PC-9 (cell line): ENCODE measurements around the gene SLC6A6. TPM values are rescaled to one million over a fixed set of nuclear protein-coding genes. Genes with fewer than 3 reads are reported as not detected.

Source experiments
- BruUV-seq: library from RNA; stranded (reverse); fragments of 400-500 nt; replicated peaks from 2 replicates; lab custom pipeline; 2021; lab: Mats Ljungman, UMichigan
- CTCF ChIA-PET: fragments of 300-600 bp; sonication (Branson Sonifier 250); formaldehyde crosslinking; loops from one replicate; lab custom pipeline; 2022; ENCODE audit warnings: antibody characterized with exemption; lab: Charles Lee
- POLR2A ChIA-PET: fragments of 300-600 bp; sonication (Branson Sonifier 250); formaldehyde crosslinking; loops from one replicate; lab custom pipeline; 2022; ENCODE audit warnings: antibody characterized with exemption; ENCODE audit not compliant: unreplicated experiment; lab: Charles Lee
- DNase-seq, 2 experiments: peaks; one replicate each; pipeline versions ENCODE4 v3.0.0 to v3.0.0-alpha.2; 2015 to 2022; ENCODE audit warnings: mixed read lengths in 1 of 2
- H2AFZ ChIP-seq: fragments of 200-600 bp; sonication (generic); 2 replicates; pipeline ENCODE4 v1.8.1; 2017; ENCODE audit warnings: antibody characterized with exemption
- H3F3A ChIP-seq: fragments of 200-600 bp; sonication (generic); 2 replicates; pipeline ENCODE4 v1.8.1; 2017; ENCODE audit warnings: antibody characterized with exemption, mild to moderate bottlenecking, low read depth; ENCODE audit not compliant: insufficient read depth
- H3K27ac ChIP-seq: fragments of 200-600 bp; sonication (generic); 2 replicates; pipeline ENCODE4 v1.6.1; 2016; ENCODE audit warnings: mixed run types
- H3K27me3 ChIP-seq: fragments of 200-600 bp; sonication (generic); 2 replicates; pipeline ENCODE4 v1.6.1; 2016; ENCODE audit warnings: low read depth, mixed run types; ENCODE audit not compliant: insufficient read depth
- H3K36me3 ChIP-seq: fragments of 200-600 bp; sonication (generic); 2 replicates; pipeline ENCODE4 v1.6.1; 2016; ENCODE audit warnings: low read depth, mixed run types
- H3K4me1 ChIP-seq: fragments of 200-600 bp; sonication (generic); replicated peaks from 2 replicates; pipeline ENCODE4 v1.6.1; 2016; ENCODE audit warnings: mixed run types; ENCODE audit not compliant: insufficient read depth
- H3K4me2 ChIP-seq: fragments of 200-600 bp; sonication (generic); 2 replicates; pipeline ENCODE4 v1.6.1; 2017; ENCODE audit warnings: mixed run types
- H3K4me3 ChIP-seq: fragments of 200-600 bp; sonication (generic); 2 replicates; pipeline ENCODE4 v1.6.1; 2016; ENCODE audit warnings: mixed run types
- H3K79me2 ChIP-seq: fragments of 200-600 bp; sonication (generic); 2 replicates; pipeline ENCODE4 v1.6.1; 2017; ENCODE audit warnings: low read depth, mixed run types
- H3K9me2 ChIP-seq: fragments of 200-600 bp; sonication (generic); 2 replicates; pipeline ENCODE4 v1.8.1; 2017; ENCODE audit warnings: mild to moderate bottlenecking; ENCODE audit not compliant: insufficient read depth
- H3K9me3 ChIP-seq: fragments of 200-600 bp; sonication (generic); 2 replicates; pipeline ENCODE4 v1.8.1; 2016; ENCODE audit warnings: low read depth; ENCODE audit not compliant: insufficient read depth
- H4K20me1 ChIP-seq: fragments of 200-600 bp; sonication (generic); 2 replicates; pipeline ENCODE4 v1.8.1; 2017; ENCODE audit not compliant: insufficient read depth
- EZH2 ChIP-seq: fragments of 200-600 bp; sonication (generic); IDR thresholded peaks from 2 replicates; pipeline ENCODE4 v1.8.0; 2017; ENCODE audit warnings: antibody characterized with exemption, low read depth
- intact Hi-C: fragments of 100-400 bp; cut with micrococcal nuclease; formaldehyde crosslinking; loops from one replicate; pipeline ENCODE4 v1.10.0; 2022; ENCODE audit not compliant: unreplicated experiment
- total RNA-seq: library from RNA; stranded (reverse); gene quantifications from 2 replicates; pipeline ENCODE4 v1.2.3, GENCODE V29; 2021
- TF ChIP-seq, protein P1 (sequence below): fragments of 200-600 bp; sonication (generic); conservative IDR thresholded peaks from 2 replicates; pipeline ENCODE4 v1.6.1; 2017; ENCODE audit warnings: mixed run types, antibody characterized with exemption, mild to moderate bottlenecking, moderate library complexity

SLC6A6 gene
- total RNA-seq, 1 experiment from 2014 or later, result 122 TPM

GRCh38 chr3:14489641-14490040, 87.2 kb downstream of the SLC6A6 start:
- H3K4me2 ChIP-seq, result no peak overlapping the region
- no peak overlapping the region for H2AFZ ChIP-seq
- ChIA-PET POLR2A (no interaction called here), CTCF (no interaction called here)
- H3K4me3 ChIP-seq, result no peak overlapping the region
- H3K9me2 ChIP-seq, result no peaks in the 10 kb centered on the region
- no peaks in the 10 kb centered on the region for H4K20me1 ChIP-seq
- H3K27me3 ChIP-seq, result no peaks in the 10 kb centered on the region
- peaks cover 17% of the 10 kb centered on the region for H3K4me1 ChIP-seq
- no peak for DNase-seq
- no peaks in the 10 kb centered on the region for H3K9me3 ChIP-seq
- TF ChIP-seq, protein P1, sequence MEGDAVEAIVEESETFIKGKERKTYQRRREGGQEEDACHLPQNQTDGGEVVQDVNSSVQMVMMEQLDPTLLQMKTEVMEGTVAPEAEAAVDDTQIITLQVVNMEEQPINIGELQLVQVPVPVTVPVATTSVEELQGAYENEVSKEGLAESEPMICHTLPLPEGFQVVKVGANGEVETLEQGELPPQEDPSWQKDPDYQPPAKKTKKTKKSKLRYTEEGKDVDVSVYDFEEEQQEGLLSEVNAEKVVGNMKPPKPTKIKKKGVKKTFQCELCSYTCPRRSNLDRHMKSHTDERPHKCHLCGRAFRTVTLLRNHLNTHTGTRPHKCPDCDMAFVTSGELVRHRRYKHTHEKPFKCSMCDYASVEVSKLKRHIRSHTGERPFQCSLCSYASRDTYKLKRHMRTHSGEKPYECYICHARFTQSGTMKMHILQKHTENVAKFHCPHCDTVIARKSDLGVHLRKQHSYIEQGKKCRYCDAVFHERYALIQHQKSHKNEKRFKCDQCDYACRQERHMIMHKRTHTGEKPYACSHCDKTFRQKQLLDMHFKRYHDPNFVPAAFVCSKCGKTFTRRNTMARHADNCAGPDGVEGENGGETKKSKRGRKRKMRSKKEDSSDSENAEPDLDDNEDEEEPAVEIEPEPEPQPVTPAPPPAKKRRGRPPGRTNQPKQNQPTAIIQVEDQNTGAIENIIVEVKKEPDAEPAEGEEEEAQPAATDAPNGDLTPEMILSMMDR, result no peak
- no peak for TF ChIP-seq EZH2
- peaks cover 35% of the 10 kb centered on the region for H3F3A ChIP-seq
- peaks cover 11% of the 10 kb centered on the region; the same call in 1 of the 2 replicates for H3K36me3 ChIP-seq
- no TSS peak for BruUV-seq
- no peaks in the 10 kb centered on the region for H3K79me2 ChIP-seq
- intact Hi-C loops, result no loop called here
- H3K27ac ChIP-seq, result no peak overlapping the region

GRCh38 chr3:14490255-14490654, 87.8 kb downstream of the SLC6A6 start:
- intact Hi-C loops, result no loop called here
- CTCF ChIA-PET, result interaction anchor here (0.5 kb wide), 1 partner anchor 1309 kb away, joined by 5 read pairs; no protein-coding TSS in a partner anchor
- no peak for DNase-seq
- Histone ChIP-seq H3K4me2 (peak overlapping the region; percentile 35; the same call in 1 of the 2 replicates), H2AFZ (no peak overlapping the region), H3K9me2 (no peaks in the 10 kb centered on the region), H3K27me3 (no peaks in the 10 kb centered on the region), H3K4me1 (peaks cover 17% of the 10 kb centered on the region), H3K4me3 (no peak overlapping the region), H3F3A (peaks cover 35% of the 10 kb centered on the region), H3K9me3 (no peaks in the 10 kb centered on the region), H3K79me2 (no peaks in the 10 kb centered on the region), H3K36me3 (peaks cover 11% of the 10 kb centered on the region; the same call in 1 of the 2 replicates), H3K27ac (peak overlapping the region; percentile 72), H4K20me1 (no peaks in the 10 kb centered on the region)
- no peak for TF ChIP-seq EZH2
- TF ChIP-seq, protein P1, result no peak
- POLR2A ChIA-PET, result no interaction called here
- BruUV-seq, result no TSS peak

GRCh38 chr3:14490831-14491230, 88.4 kb downstream of the SLC6A6 start:
- Histone ChIP-seq H3F3A (peaks cover 32% of the 10 kb centered on the region), H3K4me3 (no peak overlapping the region), H3K79me2 (no peaks in the 10 kb centered on the region), H2AFZ (no peak overlapping the region), H3K4me1 (peaks cover 17% of the 10 kb centered on the region), H3K27ac (peak overlapping the region; percentile 72), H3K27me3 (no peaks in the 10 kb centered on the region), H3K9me2 (no peaks in the 10 kb centered on the region), H4K20me1 (no peaks in the 10 kb centered on the region), H3K9me3 (no peaks in the 10 kb centered on the region), H3K36me3 (peaks cover 11% of the 10 kb centered on the region; the same call in 1 of the 2 replicates), H3K4me2 (peak overlapping the region; percentile 42)
- CTCF ChIA-PET, result interaction anchor here (0.5 kb wide), 1 partner anchor 1308 kb away, joined by 5 read pairs; no protein-coding TSS in a partner anchor
- no peak for TF ChIP-seq EZH2
- TF ChIP-seq, protein P1, result no peak
- intact Hi-C loops, result no loop called here
- DNase-seq, result peak in 1 of 2 experiments; percentile 73
- POLR2A ChIA-PET, result no interaction called here
- BruUV-seq, result no TSS peak
